ENCODE results near the gene ELFN2.
A peak's percentile ranks its signal among the peaks of the same experiment; 100 is the strongest.
"Not testable (repeated sequence)": the region's sequence is repeated elsewhere in the genome, so short reads cannot be mapped to it uniquely, and the experiment has no call there.

The ELFN2 gene

GRCh38 chr22:37427135-37427710 lies at the start of gene ELFN2:
ELFN2 (minus strand) TSS chr22:37427479; CDS start chr22:37375534, 51,945 bp downstream.
- Histone ChIP-seq H3K9ac (ENCODE audit: low read depth, low read length) (no peak within 1 kb of the TSS), H3K4me3 (ENCODE audit: low read depth, low read length) (peak within 1 kb of the TSS; percentile 59; the same call in 1 of the 2 replicates), H3K36me3 (ENCODE audit: control insufficient read depth, insufficient read depth, low read length) (no peaks in the 10 kb centered on the region), H3K9me3 (ENCODE audit: control insufficient read depth, insufficient read depth, low read length) (no peaks in the 10 kb centered on the region), H3K27ac (ENCODE audit: low read depth, low read length) (no peak within 1 kb of the TSS), H3K4me1 (ENCODE audit: control insufficient read depth, insufficient read depth, low read length) (peaks cover 6% of the 10 kb centered on the region; the same call in 1 of the 2 replicates), H3K27me3 (ENCODE audit: control insufficient read depth, insufficient read depth, low read length) (peaks cover 44% of the 10 kb centered on the region)

GRCh38 chr22:37476389-37477329 lies 49.4 kb upstream of the ELFN2 start:
- no peak overlapping the region for H3K4me3 ChIP-seq (ENCODE audit: low read depth, low read length)
- no peak overlapping the region for H3K27ac ChIP-seq (ENCODE audit: low read depth, low read length)
- no peaks in the 10 kb centered on the region for H3K36me3 ChIP-seq (ENCODE audit: control insufficient read depth, insufficient read depth, low read length)
- H3K9me3 ChIP-seq (ENCODE audit: control insufficient read depth, insufficient read depth, low read length), result no peaks in the 10 kb centered on the region
- no peaks in the 10 kb centered on the region for H3K4me1 ChIP-seq (ENCODE audit: control insufficient read depth, insufficient read depth, low read length)
- H3K9ac ChIP-seq (ENCODE audit: low read depth, low read length), result no peak overlapping the region
- H3K27me3 ChIP-seq (ENCODE audit: control insufficient read depth, insufficient read depth, low read length), result no peaks in the 10 kb centered on the region

- H3K4me3 ChIP-seq (ENCODE audit: low read depth, low read length), result no peak overlapping the region
- H3K9me3 ChIP-seq (ENCODE audit: control insufficient read depth, insufficient read depth, low read length), result no peaks in the 10 kb centered on the region
- no peaks in the 10 kb centered on the region for H3K4me1 ChIP-seq (ENCODE audit: control insufficient read depth, insufficient read depth, low read length)
- H3K27me3 ChIP-seq (ENCODE audit: control insufficient read depth, insufficient read depth, low read length), result no peaks in the 10 kb centered on the region
- no peak overlapping the region for H3K9ac ChIP-seq (ENCODE audit: low read depth, low read length)
- H3K27ac ChIP-seq (ENCODE audit: low read depth, low read length), result no peak overlapping the region
- no peaks in the 10 kb centered on the region for H3K36me3 ChIP-seq (ENCODE audit: control insufficient read depth, insufficient read depth, low read length)
Observed at GRCh38 chr22:37474447-37475090, 47.3 kb upstream of the ELFN2 start.

GRCh38 chr22:37473437-37473946 lies 46.2 kb upstream of the ELFN2 start:
- no peaks in the 10 kb centered on the region for H3K27me3 ChIP-seq (ENCODE audit: control insufficient read depth, insufficient read depth, low read length)
- no peak overlapping the region for H3K9ac ChIP-seq (ENCODE audit: low read depth, low read length)
- H3K4me1 ChIP-seq (ENCODE audit: control insufficient read depth, insufficient read depth, low read length), result no peaks in the 10 kb centered on the region
- H3K4me3 ChIP-seq (ENCODE audit: low read depth, low read length), result no peak overlapping the region
- H3K36me3 ChIP-seq (ENCODE audit: control insufficient read depth, insufficient read depth, low read length), result no peaks in the 10 kb centered on the region
- no peaks in the 10 kb centered on the region for H3K9me3 ChIP-seq (ENCODE audit: control insufficient read depth, insufficient read depth, low read length)
- no peak overlapping the region for H3K27ac ChIP-seq (ENCODE audit: low read depth, low read length)

- Histone ChIP-seq H3K4me3 (ENCODE audit: low read depth, low read length) (no peak overlapping the region), H3K9me3 (ENCODE audit: control insufficient read depth, insufficient read depth, low read length) (no peaks in the 10 kb centered on the region), H3K27ac (ENCODE audit: low read depth, low read length) (no peak overlapping the region), H3K27me3 (ENCODE audit: control insufficient read depth, insufficient read depth, low read length) (no peaks in the 10 kb centered on the region), H3K36me3 (ENCODE audit: control insufficient read depth, insufficient read depth, low read length) (no peaks in the 10 kb centered on the region), H3K9ac (ENCODE audit: low read depth, low read length) (no peak overlapping the region), H3K4me1 (ENCODE audit: control insufficient read depth, insufficient read depth, low read length) (no peaks in the 10 kb centered on the region)
Observed at GRCh38 chr22:37472418-37473006, 45.2 kb upstream of the ELFN2 start.

GRCh38 chr22:37471727-37472417 lies 44.6 kb upstream of the ELFN2 start:
- Histone ChIP-seq H3K4me1 (ENCODE audit: control insufficient read depth, insufficient read depth, low read length) (no peaks in the 10 kb centered on the region), H3K4me3 (ENCODE audit: low read depth, low read length) (no peak overlapping the region), H3K9me3 (ENCODE audit: control insufficient read depth, insufficient read depth, low read length) (no peaks in the 10 kb centered on the region), H3K27me3 (ENCODE audit: control insufficient read depth, insufficient read depth, low read length) (no peaks in the 10 kb centered on the region), H3K9ac (ENCODE audit: low read depth, low read length) (no peak overlapping the region), H3K36me3 (ENCODE audit: control insufficient read depth, insufficient read depth, low read length) (no peaks in the 10 kb centered on the region), H3K27ac (ENCODE audit: low read depth, low read length) (no peak overlapping the region)

GRCh38 chr22:37470087-37470445 lies 42.8 kb upstream of the ELFN2 start:
- no peaks in the 10 kb centered on the region for H3K36me3 ChIP-seq (ENCODE audit: control insufficient read depth, insufficient read depth, low read length)
- H3K4me3 ChIP-seq (ENCODE audit: low read depth, low read length), result no peak overlapping the region
- H3K27ac ChIP-seq (ENCODE audit: low read depth, low read length), result no peak overlapping the region
- H3K27me3 ChIP-seq (ENCODE audit: control insufficient read depth, insufficient read depth, low read length), result no peaks in the 10 kb centered on the region
- H3K9me3 ChIP-seq (ENCODE audit: control insufficient read depth, insufficient read depth, low read length), result no peaks in the 10 kb centered on the region
- no peaks in the 10 kb centered on the region for H3K4me1 ChIP-seq (ENCODE audit: control insufficient read depth, insufficient read depth, low read length)
- H3K9ac ChIP-seq (ENCODE audit: low read depth, low read length), result no peak overlapping the region

GRCh38 chr22:37469416-37470086 lies 42.3 kb upstream of the ELFN2 start:
- no peak overlapping the region for H3K27ac ChIP-seq (ENCODE audit: low read depth, low read length)
- no peak overlapping the region for H3K9ac ChIP-seq (ENCODE audit: low read depth, low read length)
- H3K9me3 ChIP-seq (ENCODE audit: control insufficient read depth, insufficient read depth, low read length), result no peaks in the 10 kb centered on the region
- H3K4me3 ChIP-seq (ENCODE audit: low read depth, low read length), result no peak overlapping the region
- no peaks in the 10 kb centered on the region for H3K27me3 ChIP-seq (ENCODE audit: control insufficient read depth, insufficient read depth, low read length)
- H3K4me1 ChIP-seq (ENCODE audit: control insufficient read depth, insufficient read depth, low read length), result no peaks in the 10 kb centered on the region
- H3K36me3 ChIP-seq (ENCODE audit: control insufficient read depth, insufficient read depth, low read length), result no peaks in the 10 kb centered on the region

- H3K36me3 ChIP-seq (ENCODE audit: control insufficient read depth, insufficient read depth, low read length); H3K27me3 ChIP-seq (ENCODE audit: control insufficient read depth, insufficient read depth, low read length); H3K9me3 ChIP-seq (ENCODE audit: control insufficient read depth, insufficient read depth, low read length); H3K27ac ChIP-seq (ENCODE audit: low read depth, low read length); H3K4me3 ChIP-seq (ENCODE audit: low read depth, low read length); H3K9ac ChIP-seq (ENCODE audit: low read depth, low read length); H3K4me1 ChIP-seq (ENCODE audit: control insufficient read depth, insufficient read depth, low read length): not testable (repeated sequence)
Observed at GRCh38 chr22:37468201-37468695, 41.0 kb upstream of the ELFN2 start.
